ENCODE measurements around the gene GART.
"Not testable (repeated sequence)": the region's sequence is repeated elsewhere in the genome, so short reads cannot be mapped to it uniquely, and the experiment has no call there.

Gene GART

GRCh38 chr21:33511639-33512038 is 30.3 kb downstream of the GART start:
- no peak for DNase-seq

GRCh38 chr21:33510826-33511225 is 31.1 kb downstream of the GART start:
- DNase-seq, result no peak

- not testable (repeated sequence) for DNase-seq
Measured at GRCh38 chr21:33507003-33507402, 34.9 kb downstream of the GART start.

- DNase-seq, result no peak
Measured at GRCh38 chr21:33505833-33506232, 36.1 kb downstream of the GART start.

GRCh38 chr21:33496345-33496744 is 45.6 kb downstream of the GART start:
- no peak for DNase-seq

GRCh38 chr21:33495743-33496142 is 46.2 kb downstream of the GART start:
- DNase-seq, result no peak

GRCh38 chr21:33493756-33494155 is 48.2 kb downstream of the GART start:
- DNase-seq, result no peak

- DNase-seq, result no peak
Measured at GRCh38 chr21:33492571-33492970, 49.3 kb downstream of the GART start.

GRCh38 chr21:33491373-33492102 is 50.4 kb downstream of the GART start, which contains the start of gene DNAJC28:
Gene DNAJC28 (minus strand): TSS chr21:33491716. CDS start chr21:33489393, 2,323 bp downstream.
- peak; percentile 96 for DNase-seq

GRCh38 chr21:33490991-33491372 is 50.9 kb downstream of the GART start:
- DNase-seq, result no peak

GRCh38 chr21:33488936-33489335 is 53.0 kb downstream of the GART start:
- no peak for DNase-seq

- no peak for DNase-seq
Measured at GRCh38 chr21:33487996-33488395, 53.9 kb downstream of the GART start.

- no peak for DNase-seq
Measured at GRCh38 chr21:33481314-33481943, 60.5 kb downstream of the GART start.

GRCh38 chr21:33480481-33481103 is 61.3 kb downstream of the GART start:
- DNase-seq, result no peak

- peak; percentile 97 for DNase-seq
Measured at GRCh38 chr21:33479679-33480480, 62.0 kb downstream of the GART start, which contains the start of gene TMEM50B. Gene TMEM50B (minus strand): TSS chr21:33479974. CDS start chr21:33468885, 11,089 bp downstream.

GRCh38 chr21:33478935-33479678 is 62.8 kb downstream of the GART start:
- DNase-seq, result peak; percentile 42

- no peak for DNase-seq
Measured at GRCh38 chr21:33478182-33478581, 63.7 kb downstream of the GART start.

- DNase-seq, result no peak
Measured at GRCh38 chr21:33477066-33477465, 64.9 kb downstream of the GART start.

GRCh38 chr21:33473344-33473743 is 68.6 kb downstream of the GART start:
- DNase-seq, result no peak

- no peak for DNase-seq
Measured at GRCh38 chr21:33470701-33471100, 71.2 kb downstream of the GART start.

- not testable (repeated sequence) for DNase-seq
Measured at GRCh38 chr21:33469183-33469582, 72.7 kb downstream of the GART start.

GRCh38 chr21:33461538-33462250 is 80.2 kb downstream of the GART start:
- DNase-seq, result no peak
